Measurements from ENCODE around the gene PPP2R5C. TPM values are rescaled to one million over a fixed set of nuclear protein-coding genes. Genes with fewer than 3 reads are reported as not detected.
A peak's percentile ranks its signal among the peaks of the same experiment; 100 is the strongest.

Gene PPP2R5C
- total RNA-seq, 1 donor from 2014 or later: 198 TPM

DNA sequence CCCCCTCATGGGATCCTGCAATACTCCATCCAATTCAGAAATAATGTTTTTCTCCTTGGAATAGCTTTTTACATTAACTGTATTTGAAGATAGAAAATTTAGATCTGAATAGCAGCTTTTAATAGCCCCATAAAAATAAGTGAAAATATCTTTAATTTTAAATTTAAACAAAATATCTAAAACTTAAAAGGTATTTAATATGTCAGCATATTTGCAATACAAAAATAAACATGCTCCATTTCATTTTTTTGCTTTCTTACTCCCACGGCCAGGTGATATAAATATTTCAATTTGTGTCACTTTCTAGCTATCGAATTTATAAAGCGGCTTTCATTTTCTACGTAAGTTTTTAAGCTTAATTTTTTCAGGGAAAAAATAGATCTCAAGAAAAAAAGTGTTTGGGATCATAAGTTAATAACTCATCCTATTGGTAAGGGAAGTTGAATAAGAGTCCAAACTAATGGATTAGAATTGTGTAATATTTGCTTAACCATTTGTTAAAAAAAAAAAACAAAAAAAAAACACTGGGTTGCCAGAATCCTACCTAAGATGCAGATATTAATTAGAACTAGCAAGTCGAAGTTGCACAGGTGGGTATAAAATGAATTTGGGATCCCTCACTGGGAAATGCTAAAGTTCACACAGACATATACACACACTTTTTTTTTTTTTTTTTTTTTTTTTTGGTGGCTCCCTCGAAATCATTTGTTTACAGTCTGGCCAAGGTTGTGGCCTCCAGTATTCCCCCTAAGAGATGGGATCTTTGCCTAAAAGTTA, 47.6 kb downstream of the PPP2R5C start:
- intact Hi-C loops (cut with micrococcal nuclease): no loop called here
- peaks cover 57% of the 10 kb centered on the region for H3K4me1 ChIP-seq
- DNase-seq: no peak

GRCh38 chr14:101809671-101810514, 48.4 kb downstream of the PPP2R5C start:
- intact Hi-C loops (cut with micrococcal nuclease): no loop called here
- TF ChIP-seq CTCF (IDR thresholded peaks at IDR 0.05; ENCODE audit: borderline replicate concordance): no peak
- H3K4me1 ChIP-seq: peaks cover 65% of the 10 kb centered on the region

More for the DNA sequence above, 47.6 kb downstream of the PPP2R5C start:
- no peaks in the 10 kb centered on the region for H3K27me3 ChIP-seq (ENCODE audit: low read depth)
- TF ChIP-seq CTCF (IDR thresholded peaks at IDR 0.05; ENCODE audit: borderline replicate concordance): no peak
- peak overlapping the region; percentile 74 for H3K4me3 ChIP-seq
- H3K27ac ChIP-seq (replicated peaks): peak overlapping the region; percentile 97
- H3K36me3 ChIP-seq: no peaks in the 10 kb centered on the region
- no peaks in the 10 kb centered on the region for H3K9me3 ChIP-seq (replicated peaks)

DNA sequence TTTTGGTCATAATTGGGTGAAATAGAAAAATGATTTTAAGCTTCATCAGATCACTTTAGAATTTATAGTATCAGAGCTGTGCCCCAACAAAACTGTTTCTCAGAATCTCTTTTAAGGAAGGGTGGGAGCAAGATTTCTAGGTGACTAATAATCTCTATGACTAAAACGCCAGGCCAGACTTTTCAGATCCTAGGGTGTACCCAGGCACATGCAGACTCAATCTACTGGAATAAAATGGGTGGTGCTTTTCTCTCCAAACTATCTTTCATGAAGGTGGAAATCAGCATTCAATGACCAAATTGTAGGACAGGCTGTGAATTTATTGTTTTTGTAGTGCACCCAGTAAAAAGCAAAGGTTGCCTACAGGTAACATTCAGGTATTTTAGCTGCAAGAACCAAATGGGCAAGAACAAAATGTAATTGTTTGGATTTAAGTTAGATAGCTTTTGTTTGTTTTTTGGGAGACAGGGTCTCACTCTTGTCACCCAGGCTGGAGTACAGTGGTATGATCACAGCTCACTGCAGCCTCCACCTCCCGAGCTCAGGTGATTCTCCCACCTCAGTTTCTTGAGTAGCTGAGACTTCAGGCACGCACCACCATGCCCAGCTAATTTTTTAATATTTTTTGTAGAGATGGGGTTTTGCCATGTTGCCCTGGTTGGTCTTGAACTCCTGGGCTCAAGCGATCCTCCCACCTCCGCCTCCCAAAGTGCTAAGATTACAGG, 49.5 kb downstream of the PPP2R5C start:
- intact Hi-C loops (cut with micrococcal nuclease): no loop called here
- no peaks in the 10 kb centered on the region for H3K9me3 ChIP-seq (replicated peaks)
- no peaks in the 10 kb centered on the region for H3K36me3 ChIP-seq
- H3K27me3 ChIP-seq (ENCODE audit: low read depth): no peaks in the 10 kb centered on the region
- TF ChIP-seq CTCF (IDR thresholded peaks at IDR 0.05; ENCODE audit: borderline replicate concordance): no peak
- peak overlapping the region; percentile 97 for H3K27ac ChIP-seq (replicated peaks)
- no peak for DNase-seq
- peak overlapping the region; percentile 74 for H3K4me3 ChIP-seq
- peaks cover 76% of the 10 kb centered on the region for H3K4me1 ChIP-seq

More at GRCh38 chr14:101809671-101810514, 48.4 kb downstream of the PPP2R5C start:
- no peaks in the 10 kb centered on the region for H3K27me3 ChIP-seq (ENCODE audit: low read depth)
- H3K27ac ChIP-seq (replicated peaks): peak overlapping the region; percentile 97
- no peaks in the 10 kb centered on the region for H3K9me3 ChIP-seq (replicated peaks)
- peak; percentile 80 for DNase-seq
- peak overlapping the region; percentile 74 for H3K4me3 ChIP-seq
- H3K36me3 ChIP-seq: no peaks in the 10 kb centered on the region

- Histone ChIP-seq H3K27ac (replicated peaks) (peak overlapping the region; percentile 97), H3K4me3 (peak overlapping the region; percentile 74)
Measured at GRCh38 chr14:101812071-101812470, 50.6 kb downstream of the PPP2R5C start.

More at GRCh38 chr14:101812071-101812470, 50.6 kb downstream of the PPP2R5C start:
- Histone ChIP-seq H3K27me3 (ENCODE audit: low read depth) (no peaks in the 10 kb centered on the region), H3K4me1 (peaks cover 80% of the 10 kb centered on the region), H3K36me3 (no peaks in the 10 kb centered on the region), H3K9me3 (replicated peaks) (no peaks in the 10 kb centered on the region)
- DNase-seq: no peak
- intact Hi-C loops (cut with micrococcal nuclease): no loop called here
- peak; percentile 30 for TF ChIP-seq CTCF (IDR thresholded peaks at IDR 0.05; ENCODE audit: borderline replicate concordance)

All from left ventricle myocardium inferior (tissue), 1 donor.